Activated naive CD8-positive, alpha-beta T cell treated with anti-CD3 and anti-CD28 coated beads, Interleukin-2, amount 50 U/mL, for 24 hours (primary cell): ENCODE results near the gene RPL10.
"Not testable (repeated sequence)": the region's sequence is repeated elsewhere in the genome, so short reads cannot be mapped to it uniquely, and the experiment has no call there.

ENCODE experiments used
- ATAC-seq: fragments of 150-1000 bp; cut with Tn5 transposase; one replicate; pipeline ENCODE4 v1.10.0; 2021
- DNase-seq: peaks from one replicate; pipeline ENCODE4 v3.0.0; 2021
- H3K27ac Mint-ChIP-seq: one replicate; pipeline ENCODE4 v1.8.0; 2021; ENCODE audit warnings: mild to moderate bottlenecking, mixed read lengths
- H3K27me3 Mint-ChIP-seq: one replicate; pipeline ENCODE4 v1.8.0; 2021; ENCODE audit warnings: mixed read lengths
- H3K36me3 Mint-ChIP-seq: one replicate; pipeline ENCODE4 v1.8.0; 2021; ENCODE audit warnings: low read depth, mixed read lengths
- H3K4me1 Mint-ChIP-seq: one replicate; pipeline ENCODE4 v1.8.0; 2021; ENCODE audit warnings: mixed read lengths
- H3K4me3 Mint-ChIP-seq: one replicate; pipeline ENCODE4 v1.8.0; 2021; ENCODE audit warnings: mild to moderate bottlenecking, moderate library complexity, mixed read lengths
- H3K9me3 Mint-ChIP-seq: one replicate; pipeline ENCODE4 v1.8.0; 2021; ENCODE audit warnings: mixed read lengths

The RPL10 gene

GRCh38 chrX:154398668-154399526 is 720 bp downstream of the RPL10 start:
- H3K27me3 Mint-ChIP-seq: peaks cover 4% of the 10 kb centered on the region
- H3K9me3 Mint-ChIP-seq: no peaks in the 10 kb centered on the region
- peak overlapping the region; percentile 89 for H3K4me3 Mint-ChIP-seq
- DNase-seq: peak; percentile 77
- peaks cover 34% of the 10 kb centered on the region for H3K36me3 Mint-ChIP-seq
- peak; percentile 12 for ATAC-seq
- peak overlapping the region; percentile 96 for H3K27ac Mint-ChIP-seq
- peaks cover 22% of the 10 kb centered on the region for H3K4me1 Mint-ChIP-seq

- H3K27me3 Mint-ChIP-seq: peaks cover 4% of the 10 kb centered on the region
- DNase-seq: no peak
Observed at GRCh38 chrX:154399527-154400368, 1.6 kb downstream of the RPL10 start.

GRCh38 chrX:154400369-154400817 is 2.2 kb downstream of the RPL10 start:
- Mint-ChIP-seq H3K4me3 (peak overlapping the region; percentile 89), H3K27ac (peak overlapping the region; percentile 96), H3K36me3 (peaks cover 34% of the 10 kb centered on the region), H3K4me1 (peaks cover 22% of the 10 kb centered on the region)
- ATAC-seq, H3K27me3 Mint-ChIP-seq, H3K9me3 Mint-ChIP-seq, DNase-seq: not testable (repeated sequence)

More at GRCh38 chrX:154399527-154400368, 1.6 kb downstream of the RPL10 start:
- peak overlapping the region; percentile 96 for H3K27ac Mint-ChIP-seq
- H3K4me3 Mint-ChIP-seq: peak overlapping the region; percentile 89
- peaks cover 22% of the 10 kb centered on the region for H3K4me1 Mint-ChIP-seq
- ATAC-seq: no peak
- no peaks in the 10 kb centered on the region for H3K9me3 Mint-ChIP-seq
- peaks cover 34% of the 10 kb centered on the region for H3K36me3 Mint-ChIP-seq

- ATAC-seq: no peak
- Mint-ChIP-seq H3K27ac (peak overlapping the region; percentile 96), H3K4me3 (peak overlapping the region; percentile 89), H3K9me3 (no peaks in the 10 kb centered on the region), H3K4me1 (peaks cover 22% of the 10 kb centered on the region), H3K27me3 (peaks cover 4% of the 10 kb centered on the region), H3K36me3 (peaks cover 34% of the 10 kb centered on the region)
- DNase-seq: peak; percentile 37
Observed at GRCh38 chrX:154401045-154401799, 3.0 kb downstream of the RPL10 start.

- peaks cover 34% of the 10 kb centered on the region for H3K36me3 Mint-ChIP-seq
- H3K27me3 Mint-ChIP-seq: peaks cover 4% of the 10 kb centered on the region
- H3K27ac Mint-ChIP-seq: peak overlapping the region; percentile 35
- peaks cover 21% of the 10 kb centered on the region for H3K4me1 Mint-ChIP-seq
- ATAC-seq (no peak), DNase-seq (no peak)
- H3K4me3 Mint-ChIP-seq: no peak overlapping the region
- no peaks in the 10 kb centered on the region for H3K9me3 Mint-ChIP-seq
Observed at GRCh38 chrX:154401918-154402621, 3.9 kb downstream of the RPL10 start.

GRCh38 chrX:154402622-154403127 is 4.5 kb downstream of the RPL10 start:
- Mint-ChIP-seq H3K4me3 (no peak overlapping the region), H3K27ac (no peak overlapping the region), H3K36me3 (peaks cover 34% of the 10 kb centered on the region), H3K27me3 (peaks cover 4% of the 10 kb centered on the region), H3K9me3 (no peaks in the 10 kb centered on the region), H3K4me1 (peaks cover 20% of the 10 kb centered on the region)
- ATAC-seq (no peak), DNase-seq (no peak)

- peaks cover 1% of the 10 kb centered on the region for H3K27me3 Mint-ChIP-seq
- H3K36me3 Mint-ChIP-seq: peaks cover 31% of the 10 kb centered on the region
- H3K4me1 Mint-ChIP-seq: peaks cover 17% of the 10 kb centered on the region
- ATAC-seq: no peak
- DNase-seq: no peak
- no peak overlapping the region for H3K27ac Mint-ChIP-seq
- no peak overlapping the region for H3K4me3 Mint-ChIP-seq
- no peaks in the 10 kb centered on the region for H3K9me3 Mint-ChIP-seq
Observed at GRCh38 chrX:154403192-154403591, 5.0 kb downstream of the RPL10 start.

GRCh38 chrX:154403858-154404257 is 5.7 kb downstream of the RPL10 start:
- DNase-seq: no peak
- H3K4me3 Mint-ChIP-seq: no peak overlapping the region
- no peaks in the 10 kb centered on the region for H3K27me3 Mint-ChIP-seq
- ATAC-seq: no peak
- H3K36me3 Mint-ChIP-seq: peaks cover 25% of the 10 kb centered on the region
- no peaks in the 10 kb centered on the region for H3K9me3 Mint-ChIP-seq
- peaks cover 18% of the 10 kb centered on the region for H3K4me1 Mint-ChIP-seq
- no peak overlapping the region for H3K27ac Mint-ChIP-seq

GRCh38 chrX:154404625-154405192 is 6.5 kb downstream of the RPL10 start:
- Mint-ChIP-seq H3K27ac (no peak overlapping the region), H3K36me3 (peaks cover 17% of the 10 kb centered on the region), H3K9me3 (no peaks in the 10 kb centered on the region), H3K4me1 (peaks cover 17% of the 10 kb centered on the region), H3K27me3 (no peaks in the 10 kb centered on the region), H3K4me3 (no peak overlapping the region)
- no peak for ATAC-seq
- DNase-seq: no peak

GRCh38 chrX:154408659-154409221 is 10.6 kb downstream of the RPL10 start:
- no peaks in the 10 kb centered on the region for H3K9me3 Mint-ChIP-seq
- DNase-seq: no peak
- H3K4me3 Mint-ChIP-seq: peak overlapping the region; percentile 71
- ATAC-seq: no peak
- peaks cover 18% of the 10 kb centered on the region for H3K4me1 Mint-ChIP-seq
- H3K27ac Mint-ChIP-seq: peak overlapping the region; percentile 73
- H3K36me3 Mint-ChIP-seq: peaks cover 2% of the 10 kb centered on the region
- no peaks in the 10 kb centered on the region for H3K27me3 Mint-ChIP-seq

- Mint-ChIP-seq H3K4me3 (peak within 1 kb of the TSS; percentile 71), H3K27me3 (no peaks in the 10 kb centered on the region), H3K4me1 (peaks cover 18% of the 10 kb centered on the region), H3K27ac (peak within 1 kb of the TSS; percentile 73), H3K36me3 (peaks cover 4% of the 10 kb centered on the region), H3K9me3 (no peaks in the 10 kb centered on the region)
- DNase-seq (peak; percentile 49), ATAC-seq (peak; percentile 30)
Observed at GRCh38 chrX:154409222-154409871, 11.2 kb downstream of the RPL10 start, which contains the start of gene DNASE1L1. Gene DNASE1L1, minus strand, starts transcription at chrX:154409254. Its CDS starts 3,686 bp downstream, at chrX:154405568.

- Mint-ChIP-seq H3K4me3 (peak overlapping the region; percentile 79), H3K36me3 (peaks cover 7% of the 10 kb centered on the region), H3K9me3 (no peaks in the 10 kb centered on the region), H3K27me3 (no peaks in the 10 kb centered on the region), H3K4me1 (peaks cover 19% of the 10 kb centered on the region), H3K27ac (peak overlapping the region; percentile 73)
- ATAC-seq (peak; percentile 77), DNase-seq (peak; percentile 68)
Observed at GRCh38 chrX:154411981-154412340, 13.8 kb downstream of the RPL10 start.
